Motor neuron (in vitro differentiated cells): Measurements from ENCODE around the gene SLC51A. TPM values are rescaled to one million over a fixed set of nuclear protein-coding genes. Genes with fewer than 3 reads are reported as not detected.

ENCODE experiments used
- ATAC-seq, 8 experiments: fragments of 200-7000 bp; cut with Tn5 transposase; replicated peaks in 6 of 8; 2 replicates each; pipeline ENCODE4 v1.8.0; 2021; ENCODE audit warnings: mild to moderate bottlenecking in 8 of 8, moderate library complexity in 8 of 8
- H3K27ac ChIP-seq, 2 donors: fragments of 250-450 bp; sonication (Bioruptor Pico); 2 replicates each; pipeline ENCODE4 v1.9.0; 2021; ENCODE audit warnings: antibody characterized with exemption in 2 of 2, mild to moderate bottlenecking in 2 of 2, moderate library complexity in 1 of 2
- H3K4me1 ChIP-seq, 2 donors: fragments of 250-450 bp; sonication (Bioruptor Pico); replicated peaks in 1 of 2; 2 replicates each; pipeline ENCODE4 v1.6.1; 2021; ENCODE audit warnings: antibody characterized with exemption in 2 of 2, mild to moderate bottlenecking in 2 of 2, moderate library complexity in 1 of 2
- H3K4me3 ChIP-seq, 5 donors: fragments of 250-450 bp; sonication (Bioruptor Pico); 2 replicates each; pipeline ENCODE4 v1.9.0; 2021; ENCODE audit warnings: antibody characterized with exemption in 5 of 5, mild to moderate bottlenecking in 5 of 5, moderate library complexity in 4 of 5
- WGBS, 10 experiments: fragments of 450-650 bp; shearing (Covaris generic); methylation state at CpG; one replicate each; pipeline ENCODE4 v1.0.0; 2022; 5-methylcytosine and 5-hydroxymethylcytosine counted together
- in situ Hi-C, 9 experiments: fragments of 400-800 bp; cut with MboI; loops; one replicate each; pipeline ENCODE4 v1.15.0; 2021; ENCODE audit warnings: low sequenced_read_pairs in 9 of 9, low pct_unique_long_range_greater_than_20kb in 2 of 9; ENCODE audit not compliant: unreplicated experiment in 9 of 9
- total RNA-seq, 8 experiments: library from RNA; unstranded; fragments of 300-600 nt; gene quantifications; 2 replicates each; pipeline versions ENCODE4 v1.2.3 to v1.2.4, GENCODE V29; 2022

Gene SLC51A
- total RNA-seq, 8 experiments from 2014 or later = 2.3 to 12.0 (median 5.4) TPM

DNA sequence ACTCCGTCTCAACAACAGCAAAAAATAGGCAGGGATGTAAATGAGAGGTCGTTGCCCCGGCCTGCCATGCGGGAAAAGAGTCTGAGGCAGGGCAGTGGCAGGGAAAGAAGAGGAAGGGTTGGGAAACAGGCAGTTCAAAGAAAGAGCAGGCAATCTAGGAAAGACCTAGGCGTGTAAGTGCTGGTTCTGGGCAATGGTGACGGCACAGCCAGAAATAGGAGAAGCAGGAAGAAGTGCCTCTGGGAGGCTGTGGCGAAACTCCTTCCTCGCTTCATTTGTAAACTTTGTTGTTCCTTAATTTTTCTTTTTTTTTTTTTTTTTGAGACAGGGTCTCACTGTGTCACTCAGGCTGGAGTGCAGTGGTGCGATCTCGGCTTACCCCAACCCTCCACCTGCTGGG is 4.3 kb downstream of the SLC51A start:
- in situ Hi-C loops = no loop called here
- ATAC-seq = no peak
- WGBS, 10 experiments = 80 to 94% (median 87%) methylated on average over 1 to 7 of the region's 10 CpGs; no CpG with 5 or more reads in 3 of the 10 experiments
- H3K4me1 ChIP-seq = peaks cover 10 to 13% of the 10 kb centered on the region in 2 donors
- no peak overlapping the region for H3K27ac ChIP-seq
- no peak overlapping the region for H3K4me3 ChIP-seq

DNA sequence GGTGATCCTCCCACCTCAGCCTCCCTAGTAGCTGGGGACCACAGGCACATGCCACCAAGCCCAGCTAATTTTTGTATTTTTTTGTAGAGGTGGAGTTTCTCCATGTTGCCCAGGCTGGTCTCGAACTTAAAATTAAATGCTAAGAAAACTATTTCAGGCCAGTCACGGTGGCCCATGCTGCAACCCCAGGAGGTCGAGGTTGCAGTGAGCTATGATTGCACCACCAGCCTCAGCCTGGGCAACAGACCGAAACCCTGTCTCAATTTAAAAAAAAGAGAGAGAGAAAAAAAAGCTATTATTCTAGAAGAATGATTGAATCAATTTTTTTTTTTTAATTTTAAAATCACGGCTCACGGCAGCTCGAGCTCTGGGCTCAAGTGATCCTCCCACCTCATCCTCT is 4.7 kb downstream of the SLC51A start:
- ATAC-seq = no peak
- Histone ChIP-seq H3K4me1 (peaks cover 10 to 11% of the 10 kb centered on the region in 2 donors), H3K27ac (no peak overlapping the region), H3K4me3 (no peak overlapping the region)
- WGBS, 10 experiments = 68 to 100% (median 91%) methylated on average over 1 to 6 of the region's 7 CpGs; no CpG with 5 or more reads in 2 of the 10 experiments
- in situ Hi-C loops = no loop called here

DNA sequence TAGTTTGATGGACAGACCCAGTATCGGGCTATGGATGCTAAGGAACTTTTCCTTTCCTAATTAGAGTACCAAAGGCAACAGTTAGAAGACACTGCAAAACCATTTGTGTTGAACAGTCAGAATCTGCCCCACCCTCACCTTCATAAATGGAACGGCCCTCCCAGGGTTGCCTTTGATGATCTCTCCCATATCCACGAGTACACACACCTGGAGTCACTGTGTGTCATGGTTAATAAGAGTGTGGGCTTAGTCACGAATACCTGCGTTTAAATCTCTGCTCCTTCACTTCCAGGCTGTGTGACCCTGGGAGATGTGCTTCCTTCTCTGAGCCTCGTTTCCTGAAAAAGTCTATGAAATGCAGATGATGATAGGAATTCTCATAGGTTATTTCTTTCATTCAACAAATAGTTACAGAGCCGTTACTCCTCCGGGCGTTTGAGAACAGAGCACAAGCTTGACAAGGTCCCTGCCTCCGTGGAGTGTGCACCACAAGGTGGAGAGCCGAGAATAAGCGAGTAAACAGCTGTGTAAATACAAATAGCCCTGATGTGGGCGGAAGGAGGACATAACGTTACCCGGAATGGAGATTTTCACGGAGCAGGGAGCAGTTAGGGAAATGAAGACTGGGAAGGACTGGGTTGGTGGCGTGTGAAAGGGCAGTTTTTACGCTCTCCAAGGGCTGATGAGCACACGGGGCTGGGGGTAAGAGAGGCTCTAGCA is 6.7 kb downstream of the SLC51A start:
- no peak overlapping the region for H3K27ac ChIP-seq
- peaks cover 10% of the 10 kb centered on the region in 2 donors for H3K4me1 ChIP-seq
- peak in 1 of 8 experiments; percentile 41 for ATAC-seq
- 23 to 78% (median 60%) methylated on average over 3 to 14 of the region's 19 CpGs; no CpG with 5 or more reads in 1 of the 10 experiments for WGBS, 10 experiments
- in situ Hi-C loops = no loop called here
- H3K4me3 ChIP-seq = no peak overlapping the region

- no peak for ATAC-seq
- in situ Hi-C loops = no loop called here
- Histone ChIP-seq H3K4me1 (no peaks in the 10 kb centered on the region), H3K27ac (no peak overlapping the region), H3K4me3 (no peak overlapping the region)
- WGBS, 10 experiments = 68 to 100% (median 93%) methylated on average over 1 to 4 of the region's 10 CpGs; no CpG with 5 or more reads in 3 of the 10 experiments
These were observed 8.8 kb downstream of the SLC51A start for GRCh38 chr3:196225086-196225485.

GRCh38 chr3:196225763-196226364 is 9.5 kb downstream of the SLC51A start:
- no peak for ATAC-seq
- WGBS, 10 experiments = 65 to 100% (median 90%) methylated on average over 1 to 13 of the region's 15 CpGs; no CpG with 5 or more reads in 2 of the 10 experiments
- in situ Hi-C loops = no loop called here

GRCh38 chr3:196227121-196227561 is 10.8 kb downstream of the SLC51A start:
- in situ Hi-C loops = no loop called here
- no peak overlapping the region for H3K27ac ChIP-seq
- ATAC-seq = peak in 3 of 8 experiments; percentile 4 to 12 (median 10)
- no peak overlapping the region for H3K4me3 ChIP-seq
- no peaks in the 10 kb centered on the region for H3K4me1 ChIP-seq
- WGBS, 10 experiments = 55 to 100% (median 80%) methylated on average over 1 to 6 of the region's 14 CpGs; no CpG with 5 or more reads in 3 of the 10 experiments

More at GRCh38 chr3:196225763-196226364, 9.5 kb downstream of the SLC51A start:
- H3K4me1 ChIP-seq = no peaks in the 10 kb centered on the region
- H3K4me3 ChIP-seq = no peak overlapping the region
- no peak overlapping the region for H3K27ac ChIP-seq

DNA sequence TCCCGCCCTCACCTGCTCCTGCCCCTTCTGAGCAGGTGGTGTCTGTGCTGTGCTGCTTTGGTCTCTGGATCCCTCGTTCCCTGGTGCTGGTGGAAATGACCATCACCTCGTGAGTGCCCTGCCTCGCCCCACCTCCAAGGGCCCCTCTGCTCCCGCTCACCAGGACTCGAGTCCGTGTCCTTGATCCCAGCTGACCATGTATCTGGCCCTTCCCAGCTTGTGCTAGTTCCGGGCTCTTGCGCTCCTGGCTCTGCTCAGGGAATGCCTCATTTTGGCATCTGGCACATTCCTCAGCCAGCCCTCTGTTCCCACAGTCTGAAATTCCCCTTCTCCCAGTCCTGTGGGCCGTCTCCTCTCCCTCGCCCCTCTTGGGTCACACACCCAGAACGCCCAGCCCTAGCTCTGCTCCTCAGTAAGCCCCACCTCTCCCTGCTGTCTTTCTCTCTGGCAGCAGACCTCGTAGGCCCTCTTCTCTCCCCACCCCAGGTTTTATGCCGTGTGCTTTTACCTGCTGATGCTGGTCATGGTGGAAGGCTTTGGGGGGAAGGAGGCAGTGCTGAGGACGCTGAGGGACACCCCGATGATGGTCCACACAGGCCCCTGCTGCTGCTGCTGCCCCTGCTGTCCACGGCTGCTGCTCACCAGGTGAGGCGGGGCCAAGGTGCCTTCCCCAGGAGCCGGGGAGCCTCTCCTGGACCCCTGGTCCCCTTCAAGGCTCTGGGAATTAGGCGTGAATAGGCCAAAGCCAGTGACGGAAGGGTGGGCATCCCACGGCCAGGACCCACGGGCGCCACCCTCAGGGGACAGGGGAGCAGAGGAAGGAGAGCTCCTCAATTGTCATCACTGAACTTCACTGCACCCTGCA is 11.5 kb downstream of the SLC51A start:
- H3K27ac ChIP-seq = no peak overlapping the region
- peak in 7 of 8 experiments; percentile 14 to 87 (median 29) for ATAC-seq
- no peak overlapping the region for H3K4me3 ChIP-seq
- WGBS, 10 experiments = 29 to 100% (median 73%) methylated on average over 2 to 5 of the region's 24 CpGs; no CpG with 5 or more reads in 3 of the 10 experiments
- no peaks in the 10 kb centered on the region for H3K4me1 ChIP-seq
- in situ Hi-C loops = no loop called here

- Histone ChIP-seq H3K4me3 (no peak overlapping the region), H3K27ac (no peak overlapping the region), H3K4me1 (no peaks in the 10 kb centered on the region)
- ATAC-seq = no peak
- 86 to 100% (median 98%) methylated on average over 1 to 7 of the region's 12 CpGs; no CpG with 5 or more reads in 4 of the 10 experiments for WGBS, 10 experiments
- in situ Hi-C loops = no loop called here
These were observed 16.0 kb downstream of the SLC51A start for GRCh38 chr3:196232154-196232881.

DNA sequence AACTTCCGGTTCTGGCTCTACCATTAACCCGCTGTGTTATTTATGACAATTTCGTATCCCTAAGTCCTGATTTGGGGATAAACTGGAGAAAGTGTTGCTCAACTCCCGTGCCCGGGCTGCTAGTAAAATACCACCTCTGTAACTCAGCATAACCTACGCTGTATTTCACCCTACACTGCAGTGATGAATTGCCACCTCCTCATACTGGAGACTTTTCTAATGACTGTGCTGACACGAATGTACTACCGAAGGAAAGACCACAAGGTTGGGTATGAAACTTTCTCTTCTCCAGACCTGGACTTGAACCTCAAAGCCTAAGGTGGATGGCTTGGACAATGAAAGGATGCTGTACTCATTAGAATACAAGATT is 16.5 kb downstream of the SLC51A start:
- 69 to 100% (median 92%) methylated on average over 3 to 8 of the region's 8 CpGs; no CpG with 5 or more reads in 2 of the 10 experiments for WGBS, 10 experiments
- in situ Hi-C loops = no loop called here
- Histone ChIP-seq H3K27ac (no peak overlapping the region), H3K4me3 (no peak overlapping the region), H3K4me1 (no peaks in the 10 kb centered on the region)
- ATAC-seq = no peak

DNA sequence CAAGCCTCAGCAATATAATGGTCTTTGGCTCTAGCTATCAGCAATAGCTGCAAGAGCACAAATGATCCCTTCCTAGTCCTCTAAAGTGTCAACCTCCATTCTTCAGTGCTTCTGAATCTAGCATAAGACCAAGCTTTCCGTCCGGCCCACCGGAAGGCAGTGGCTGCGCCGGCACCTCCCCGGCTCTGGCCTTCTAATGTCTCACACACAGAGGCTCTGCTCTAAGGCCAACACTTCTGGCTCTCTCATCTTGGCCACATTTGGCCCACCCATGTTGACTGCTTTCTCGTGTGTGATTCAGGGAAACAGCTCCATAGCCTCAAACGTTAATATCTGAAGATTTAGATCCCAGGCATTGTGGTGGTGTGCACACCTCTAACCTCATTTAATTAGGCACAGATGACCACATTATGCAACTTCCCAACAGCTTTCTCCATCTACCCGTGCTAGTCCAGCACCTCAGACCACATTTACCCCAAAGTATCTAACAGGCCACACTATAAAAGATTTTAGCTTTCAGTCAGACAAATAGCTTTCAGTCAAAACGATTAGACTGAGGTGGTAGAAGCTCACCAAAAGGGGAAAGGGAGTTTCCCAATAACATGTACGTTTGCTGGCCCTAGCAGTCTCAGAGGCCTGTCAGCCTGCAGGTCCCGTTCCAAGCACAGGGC is 19.3 kb downstream of the SLC51A start:
- in situ Hi-C loops = no loop called here
- H3K27ac ChIP-seq = no peak overlapping the region
- peak in 1 of 8 experiments; percentile 36 for ATAC-seq

GRCh38 chr3:196236223-196236622 is 19.9 kb downstream of the SLC51A start:
- H3K4me1 ChIP-seq = no peaks in the 10 kb centered on the region
- WGBS, 10 experiments = 76 to 100% (median 93%) methylated on average over 2 to 8 of the region's 8 CpGs
- in situ Hi-C loops = no loop called here
- no peak overlapping the region for H3K4me3 ChIP-seq
- no peak overlapping the region for H3K27ac ChIP-seq
- ATAC-seq = peak in 2 of 8 experiments; percentile 30 to 63

More for the DNA sequence above, 19.3 kb downstream of the SLC51A start:
- WGBS, 10 experiments = 40 to 98% (median 83%) methylated on average over 1 to 10 of the region's 12 CpGs
- Histone ChIP-seq H3K4me1 (no peaks in the 10 kb centered on the region), H3K4me3 (no peak overlapping the region)

GRCh38 chr3:196237203-196237602 is 20.9 kb downstream of the SLC51A start:
- ATAC-seq = peak in 1 of 8 experiments; percentile 83
- Histone ChIP-seq H3K4me3 (no peak overlapping the region), H3K4me1 (no peaks in the 10 kb centered on the region), H3K27ac (no peak overlapping the region)
- 73 to 100% (median 100%) methylated on average over 2 to 3 of the region's 5 CpGs; no CpG with 5 or more reads in 7 of the 10 experiments for WGBS, 10 experiments
- in situ Hi-C loops = no loop called here
